ENCODE measurements around the gene GHR.
"Not testable (repeated sequence)": the region's sequence is repeated elsewhere in the genome, so short reads cannot be mapped to it uniquely, and the experiment has no call there.

GHR gene

DNA sequence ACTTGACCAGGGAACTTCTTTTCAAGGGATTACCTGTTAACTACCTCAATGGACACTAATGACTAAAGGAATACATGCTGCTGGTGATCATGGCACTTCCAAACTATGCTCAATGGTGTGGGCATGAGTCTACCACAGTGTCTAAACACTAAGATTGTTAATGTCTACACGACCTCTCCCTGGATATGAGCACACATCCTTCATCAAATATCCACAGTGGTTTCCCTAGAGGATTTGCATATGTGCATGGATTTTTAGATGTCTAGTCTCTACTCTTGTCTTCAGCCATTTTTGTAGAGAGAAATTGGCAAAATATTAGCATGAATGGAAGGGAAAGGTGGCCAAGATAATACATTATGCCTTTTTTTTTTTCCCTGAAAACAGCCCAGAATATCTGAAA lies 220.1 kb downstream of the GHR start:
- Histone ChIP-seq H3K36me3 (ENCODE audit: control insufficient read depth in 2 of 2, insufficient read depth in 2 of 2, low read length in 2 of 2) (no peaks in the 10 kb centered on the region), H3K4me1 (ENCODE audit: control insufficient read depth in 2 of 2, insufficient read depth in 2 of 2, low read length in 2 of 2) (no peaks in the 10 kb centered on the region), H3K27ac (ENCODE audit: low read depth in 2 of 2, low read length in 2 of 2) (no peak overlapping the region), H3K27me3 (ENCODE audit: control insufficient read depth in 2 of 2, insufficient read depth in 2 of 2, low read length in 2 of 2) (no peaks in the 10 kb centered on the region), H3K9ac (ENCODE audit: low read depth in 1 of 2, low read length in 2 of 2) (no peak overlapping the region), H3K4me3 (ENCODE audit: low read length in 2 of 2) (no peak overlapping the region), H3K9me3 (ENCODE audit: control insufficient read depth in 2 of 2, low read length in 2 of 2) (no peaks in the 10 kb centered on the region)

DNA sequence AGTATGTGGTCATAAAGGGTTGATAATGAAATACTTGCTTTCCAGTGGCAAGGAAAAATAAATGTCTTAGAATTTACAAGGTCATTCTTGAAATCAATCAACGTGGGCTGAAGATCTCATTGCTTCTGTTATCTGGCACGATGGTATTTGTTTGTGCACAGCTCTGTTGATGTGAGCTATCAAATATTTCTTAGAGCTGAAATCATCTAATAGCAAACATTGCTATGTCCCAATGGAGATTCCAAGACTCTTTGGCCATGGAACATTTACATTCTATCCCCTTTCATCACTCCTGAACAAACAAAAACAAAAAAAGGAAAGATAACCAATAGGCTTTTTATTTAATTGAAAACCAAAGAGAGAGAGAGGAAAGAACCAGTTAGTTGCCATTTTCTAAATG lies 221.9 kb downstream of the GHR start:
- no peak overlapping the region for H3K27ac ChIP-seq (ENCODE audit: low read depth in 2 of 2, low read length in 2 of 2)
- no peaks in the 10 kb centered on the region for H3K27me3 ChIP-seq (ENCODE audit: control insufficient read depth in 2 of 2, insufficient read depth in 2 of 2, low read length in 2 of 2)
- H3K9me3 ChIP-seq (ENCODE audit: control insufficient read depth in 2 of 2, low read length in 2 of 2) = no peaks in the 10 kb centered on the region
- no peak overlapping the region for H3K9ac ChIP-seq (ENCODE audit: low read depth in 1 of 2, low read length in 2 of 2)
- H3K4me1 ChIP-seq (ENCODE audit: control insufficient read depth in 2 of 2, insufficient read depth in 2 of 2, low read length in 2 of 2) = no peaks in the 10 kb centered on the region
- no peaks in the 10 kb centered on the region for H3K36me3 ChIP-seq (ENCODE audit: control insufficient read depth in 2 of 2, insufficient read depth in 2 of 2, low read length in 2 of 2)
- no peak overlapping the region for H3K4me3 ChIP-seq (ENCODE audit: low read length in 2 of 2)

DNA sequence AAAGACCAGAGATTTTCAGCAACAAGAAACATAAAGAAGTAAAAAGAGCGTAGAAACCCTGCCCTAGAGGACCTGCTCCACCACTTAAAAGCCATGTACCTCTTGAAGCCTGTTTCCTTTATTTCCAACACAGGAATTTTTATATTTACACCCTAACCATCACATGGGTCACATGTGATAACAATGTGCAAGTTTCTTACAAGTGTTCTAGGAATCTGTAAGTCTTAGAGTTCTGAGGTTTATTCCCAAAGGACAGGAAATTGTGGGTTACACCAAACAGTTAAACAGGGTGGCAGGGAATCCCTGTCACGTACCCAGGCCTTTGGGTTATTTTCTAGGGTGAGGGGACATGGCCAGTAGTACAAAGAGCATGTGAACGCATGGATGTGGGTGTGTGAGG lies 224.8 kb downstream of the GHR start:
- H3K27me3 ChIP-seq (ENCODE audit: control insufficient read depth in 2 of 2, insufficient read depth in 2 of 2, low read length in 2 of 2) = no peaks in the 10 kb centered on the region
- no peaks in the 10 kb centered on the region for H3K4me1 ChIP-seq (ENCODE audit: control insufficient read depth in 2 of 2, insufficient read depth in 2 of 2, low read length in 2 of 2)
- no peaks in the 10 kb centered on the region for H3K36me3 ChIP-seq (ENCODE audit: control insufficient read depth in 2 of 2, insufficient read depth in 2 of 2, low read length in 2 of 2)
- H3K9ac ChIP-seq (ENCODE audit: low read depth in 1 of 2, low read length in 2 of 2) = no peak overlapping the region
- no peak overlapping the region for H3K4me3 ChIP-seq (ENCODE audit: low read length in 2 of 2)
- no peaks in the 10 kb centered on the region for H3K9me3 ChIP-seq (ENCODE audit: control insufficient read depth in 2 of 2, low read length in 2 of 2)
- no peak overlapping the region for H3K27ac ChIP-seq (ENCODE audit: low read depth in 2 of 2, low read length in 2 of 2)

DNA sequence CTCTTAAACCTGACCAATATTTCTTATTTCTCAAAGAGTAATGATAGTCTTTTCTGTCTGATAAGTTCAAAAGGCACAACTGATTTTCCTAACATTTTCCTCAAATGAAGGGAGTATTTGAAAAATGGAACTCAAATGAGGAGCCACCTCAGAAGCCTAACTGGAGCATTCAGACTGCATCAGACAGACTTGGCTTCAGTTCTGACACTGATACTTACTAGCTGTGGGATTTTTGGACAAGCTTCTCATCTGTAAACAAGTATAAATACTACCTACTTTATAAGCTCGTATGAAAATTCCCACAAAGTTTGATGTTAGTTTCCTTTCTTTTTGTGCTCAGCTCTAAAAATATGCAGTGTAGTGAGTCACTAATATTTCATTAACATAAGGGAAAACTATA lies 225.7 kb downstream of the GHR start:
- Histone ChIP-seq H3K9me3 (ENCODE audit: control insufficient read depth in 2 of 2, low read length in 2 of 2) (no peaks in the 10 kb centered on the region), H3K4me1 (ENCODE audit: control insufficient read depth in 2 of 2, insufficient read depth in 2 of 2, low read length in 2 of 2) (no peaks in the 10 kb centered on the region), H3K9ac (ENCODE audit: low read depth in 1 of 2, low read length in 2 of 2) (no peak overlapping the region), H3K27ac (ENCODE audit: low read depth in 2 of 2, low read length in 2 of 2) (no peak overlapping the region), H3K36me3 (ENCODE audit: control insufficient read depth in 2 of 2, insufficient read depth in 2 of 2, low read length in 2 of 2) (no peaks in the 10 kb centered on the region), H3K27me3 (ENCODE audit: control insufficient read depth in 2 of 2, insufficient read depth in 2 of 2, low read length in 2 of 2) (no peaks in the 10 kb centered on the region), H3K4me3 (ENCODE audit: low read length in 2 of 2) (no peak overlapping the region)

DNA sequence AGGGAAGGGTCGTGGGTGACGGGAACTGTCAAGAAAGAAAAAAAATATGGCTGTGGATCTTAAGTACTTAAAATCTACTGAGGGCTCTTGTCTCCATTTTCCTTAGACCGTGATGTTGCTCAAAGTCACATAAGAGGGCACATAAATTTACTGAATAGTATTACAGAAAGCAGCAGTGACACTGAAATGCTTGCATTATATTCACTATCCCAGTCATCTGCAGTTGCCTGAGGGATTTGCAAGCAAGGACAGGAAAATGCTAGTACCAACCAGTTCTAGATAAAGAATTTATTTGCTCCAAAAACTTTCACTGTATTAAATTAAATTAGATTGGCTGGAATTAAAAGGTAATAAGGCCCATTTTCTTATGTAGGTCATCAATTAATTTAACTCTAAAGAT lies 226.8 kb downstream of the GHR start:
- no peak overlapping the region for H3K9ac ChIP-seq (ENCODE audit: low read depth in 1 of 2, low read length in 2 of 2)
- no peaks in the 10 kb centered on the region for H3K9me3 ChIP-seq (ENCODE audit: control insufficient read depth in 2 of 2, low read length in 2 of 2)
- H3K27ac ChIP-seq (ENCODE audit: low read depth in 2 of 2, low read length in 2 of 2) = no peak overlapping the region
- no peak overlapping the region for H3K4me3 ChIP-seq (ENCODE audit: low read length in 2 of 2)
- no peaks in the 10 kb centered on the region for H3K36me3 ChIP-seq (ENCODE audit: control insufficient read depth in 2 of 2, insufficient read depth in 2 of 2, low read length in 2 of 2)
- H3K27me3 ChIP-seq (ENCODE audit: control insufficient read depth in 2 of 2, insufficient read depth in 2 of 2, low read length in 2 of 2) = no peaks in the 10 kb centered on the region
- H3K4me1 ChIP-seq (ENCODE audit: control insufficient read depth in 2 of 2, insufficient read depth in 2 of 2, low read length in 2 of 2) = no peaks in the 10 kb centered on the region

DNA sequence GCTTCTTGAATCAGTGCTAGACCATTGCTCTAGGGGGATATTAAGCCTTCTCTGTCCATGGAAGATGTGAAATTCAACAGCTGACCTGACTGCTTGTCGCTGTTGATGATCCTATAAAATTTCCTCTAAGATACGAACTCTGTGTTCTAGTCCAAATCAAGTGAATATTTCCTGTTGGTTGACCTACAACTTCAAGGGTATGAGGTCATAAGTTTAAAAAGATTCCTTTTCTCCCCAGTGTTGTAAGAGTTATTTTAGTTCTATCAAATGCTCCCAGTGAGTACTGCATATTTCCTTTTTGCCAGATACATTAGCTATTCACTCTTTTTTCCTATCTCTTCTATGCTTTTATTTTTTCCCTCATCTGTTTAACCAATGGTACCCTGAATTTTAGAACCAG lies 230.5 kb downstream of the GHR start:
- no peaks in the 10 kb centered on the region for H3K36me3 ChIP-seq (ENCODE audit: control insufficient read depth in 2 of 2, insufficient read depth in 2 of 2, low read length in 2 of 2)
- H3K27ac ChIP-seq (ENCODE audit: low read depth in 2 of 2, low read length in 2 of 2) = no peak overlapping the region
- no peaks in the 10 kb centered on the region for H3K4me1 ChIP-seq (ENCODE audit: control insufficient read depth in 2 of 2, insufficient read depth in 2 of 2, low read length in 2 of 2)

DNA sequence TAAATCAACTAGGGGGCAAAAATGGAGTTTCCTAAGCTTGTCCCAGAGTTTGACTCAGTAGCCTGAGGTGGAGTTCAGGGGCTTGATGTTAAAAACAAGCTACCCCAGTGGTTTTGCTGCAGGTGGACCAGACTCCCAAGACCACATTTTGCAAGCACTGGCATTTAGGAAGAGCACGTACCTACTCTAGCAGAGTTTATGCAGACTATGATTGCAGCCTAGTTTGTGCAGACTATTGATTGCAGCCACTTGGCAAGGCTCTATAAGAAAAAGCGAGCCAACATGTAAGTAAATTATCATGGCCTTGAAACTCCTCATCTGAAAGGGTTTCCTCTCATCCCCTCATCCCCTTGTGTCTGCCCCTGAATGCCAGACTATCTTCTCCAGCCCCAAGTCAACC lies 231.4 kb downstream of the GHR start:
- H3K27ac ChIP-seq (ENCODE audit: low read depth in 2 of 2, low read length in 2 of 2) = no peak overlapping the region
- no peak overlapping the region for H3K9ac ChIP-seq (ENCODE audit: low read depth in 1 of 2, low read length in 2 of 2)
- no peaks in the 10 kb centered on the region for H3K27me3 ChIP-seq (ENCODE audit: control insufficient read depth in 2 of 2, insufficient read depth in 2 of 2, low read length in 2 of 2)
- no peak overlapping the region for H3K4me3 ChIP-seq (ENCODE audit: low read length in 2 of 2)
- H3K4me1 ChIP-seq (ENCODE audit: control insufficient read depth in 2 of 2, insufficient read depth in 2 of 2, low read length in 2 of 2) = no peaks in the 10 kb centered on the region
- no peaks in the 10 kb centered on the region for H3K36me3 ChIP-seq (ENCODE audit: control insufficient read depth in 2 of 2, insufficient read depth in 2 of 2, low read length in 2 of 2)
- H3K9me3 ChIP-seq (ENCODE audit: control insufficient read depth in 2 of 2, low read length in 2 of 2) = no peaks in the 10 kb centered on the region

More for the DNA sequence above, 230.5 kb downstream of the GHR start:
- no peaks in the 10 kb centered on the region for H3K27me3 ChIP-seq (ENCODE audit: control insufficient read depth in 2 of 2, insufficient read depth in 2 of 2, low read length in 2 of 2)
- H3K4me3 ChIP-seq (ENCODE audit: low read length in 2 of 2) = no peak overlapping the region
- no peaks in the 10 kb centered on the region for H3K9me3 ChIP-seq (ENCODE audit: control insufficient read depth in 2 of 2, low read length in 2 of 2)
- no peak overlapping the region for H3K9ac ChIP-seq (ENCODE audit: low read depth in 1 of 2, low read length in 2 of 2)

DNA sequence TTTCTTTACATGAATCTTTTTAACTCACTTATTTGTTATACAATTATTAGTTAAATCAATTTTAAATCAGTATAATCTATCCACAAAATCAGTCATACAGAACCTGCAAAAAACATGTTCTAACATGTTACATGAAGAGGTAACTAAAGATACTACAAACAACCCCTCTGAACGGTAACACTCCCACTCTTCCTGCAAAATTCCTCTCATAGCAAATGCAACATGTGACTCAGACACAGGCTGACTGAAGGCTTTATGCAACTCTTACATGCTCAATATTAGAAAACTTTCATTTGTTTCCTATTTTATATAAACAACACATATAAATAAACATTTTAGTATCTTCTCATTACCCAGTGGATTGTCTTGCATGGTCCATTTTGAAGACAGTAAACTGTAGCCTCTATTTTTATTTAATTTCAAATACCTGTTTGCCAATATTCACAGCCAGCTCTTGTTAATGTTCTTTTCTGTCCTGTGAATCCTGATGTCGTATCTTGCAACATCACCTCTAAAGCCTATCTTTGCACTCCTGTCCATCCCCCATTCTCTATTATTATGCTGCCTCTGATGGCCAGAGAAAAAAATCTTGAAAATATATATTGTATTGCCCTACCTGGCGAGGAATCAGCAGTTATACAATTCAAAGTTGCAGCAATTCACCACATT lies 232.9 kb downstream of the GHR start:
- H3K36me3 ChIP-seq (ENCODE audit: control insufficient read depth in 2 of 2, insufficient read depth in 2 of 2, low read length in 2 of 2) = no peaks in the 10 kb centered on the region

DNA sequence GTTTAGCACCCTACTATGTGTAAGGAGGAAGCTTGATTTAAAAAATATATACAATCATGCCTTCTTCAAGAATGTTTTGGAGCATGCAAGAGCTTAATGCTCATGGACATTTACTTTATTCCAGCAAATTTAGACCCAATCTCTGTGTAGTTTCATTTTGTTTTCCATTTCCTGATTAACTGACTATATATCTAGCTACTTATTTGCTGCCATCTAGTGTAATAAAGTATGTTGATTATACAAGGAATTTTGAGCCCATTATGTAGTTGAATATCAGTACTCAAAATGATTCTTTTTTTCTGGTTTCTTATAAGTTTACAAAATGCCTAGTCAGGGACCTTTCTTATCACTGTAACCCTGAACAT lies 233.4 kb downstream of the GHR start:
- Histone ChIP-seq H3K27ac (ENCODE audit: low read depth in 2 of 2, low read length in 2 of 2) (no peak overlapping the region), H3K4me1 (ENCODE audit: control insufficient read depth in 2 of 2, insufficient read depth in 2 of 2, low read length in 2 of 2) (no peaks in the 10 kb centered on the region), H3K27me3 (ENCODE audit: control insufficient read depth in 2 of 2, insufficient read depth in 2 of 2, low read length in 2 of 2) (no peaks in the 10 kb centered on the region), H3K9ac (ENCODE audit: low read depth in 1 of 2, low read length in 2 of 2) (no peak overlapping the region), H3K4me3 (ENCODE audit: low read length in 2 of 2) (no peak overlapping the region), H3K9me3 (ENCODE audit: control insufficient read depth in 2 of 2, low read length in 2 of 2) (no peaks in the 10 kb centered on the region), H3K36me3 (ENCODE audit: control insufficient read depth in 2 of 2, insufficient read depth in 2 of 2, low read length in 2 of 2) (no peaks in the 10 kb centered on the region)

More for the DNA sequence above, 232.9 kb downstream of the GHR start:
- Histone ChIP-seq H3K4me3 (ENCODE audit: low read length in 2 of 2) (no peak overlapping the region), H3K9me3 (ENCODE audit: control insufficient read depth in 2 of 2, low read length in 2 of 2) (no peaks in the 10 kb centered on the region), H3K4me1 (ENCODE audit: control insufficient read depth in 2 of 2, insufficient read depth in 2 of 2, low read length in 2 of 2) (no peaks in the 10 kb centered on the region), H3K27me3 (ENCODE audit: control insufficient read depth in 2 of 2, insufficient read depth in 2 of 2, low read length in 2 of 2) (no peaks in the 10 kb centered on the region), H3K9ac (ENCODE audit: low read depth in 1 of 2, low read length in 2 of 2) (no peak overlapping the region), H3K27ac (ENCODE audit: low read depth in 2 of 2, low read length in 2 of 2) (no peak overlapping the region)

DNA sequence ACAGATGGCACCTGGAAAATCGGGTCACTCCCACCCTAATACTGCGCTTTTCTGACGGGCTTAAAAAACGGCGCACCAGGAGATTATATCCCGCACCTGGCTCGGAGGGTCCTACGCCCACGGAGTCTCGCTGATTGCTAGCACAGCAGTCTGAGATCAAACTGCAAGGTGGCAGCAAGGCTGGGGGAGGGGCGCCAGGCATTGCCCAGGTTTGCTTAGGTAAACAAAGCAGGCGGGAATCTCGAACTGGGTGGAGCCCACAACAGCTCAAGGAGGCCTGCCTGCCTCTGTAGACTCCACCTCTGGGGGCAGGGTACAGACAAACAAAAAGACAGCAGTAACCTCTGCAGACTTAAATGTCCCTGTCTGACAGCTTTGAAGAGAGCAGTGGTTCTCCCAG lies 236.6 kb downstream of the GHR start:
- not testable (repeated sequence) for H3K9me3 ChIP-seq (ENCODE audit: control insufficient read depth in 2 of 2, low read length in 2 of 2); H3K36me3 ChIP-seq (ENCODE audit: control insufficient read depth in 2 of 2, insufficient read depth in 2 of 2, low read length in 2 of 2); H3K4me1 ChIP-seq (ENCODE audit: control insufficient read depth in 2 of 2, insufficient read depth in 2 of 2, low read length in 2 of 2); H3K9ac ChIP-seq (ENCODE audit: low read depth in 1 of 2, low read length in 2 of 2); H3K27ac ChIP-seq (ENCODE audit: low read depth in 2 of 2, low read length in 2 of 2); H3K27me3 ChIP-seq (ENCODE audit: control insufficient read depth in 2 of 2, insufficient read depth in 2 of 2, low read length in 2 of 2); H3K4me3 ChIP-seq (ENCODE audit: low read length in 2 of 2)

DNA sequence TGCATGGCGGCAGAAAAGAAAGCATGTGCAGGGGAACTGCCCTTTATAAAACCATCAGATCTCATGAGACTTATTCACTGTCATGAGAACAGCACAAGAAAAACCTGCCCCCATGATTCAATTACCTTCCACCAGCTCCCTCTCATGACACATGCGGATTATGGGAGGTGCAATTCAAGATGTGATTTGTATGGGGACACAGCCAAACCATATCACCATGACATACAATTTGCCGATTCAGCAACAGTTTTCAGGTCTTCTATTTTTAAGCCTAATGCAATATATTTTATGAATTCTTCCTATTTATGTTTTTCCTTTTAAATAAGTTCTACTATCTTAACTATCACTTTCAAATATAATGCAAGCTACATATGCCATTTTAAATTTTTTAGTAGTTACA lies 242.6 kb downstream of the GHR start:
- no peak overlapping the region for H3K9ac ChIP-seq (ENCODE audit: low read depth in 1 of 2, low read length in 2 of 2)
- no peaks in the 10 kb centered on the region for H3K36me3 ChIP-seq (ENCODE audit: control insufficient read depth in 2 of 2, insufficient read depth in 2 of 2, low read length in 2 of 2)
- H3K27me3 ChIP-seq (ENCODE audit: control insufficient read depth in 2 of 2, insufficient read depth in 2 of 2, low read length in 2 of 2) = no peaks in the 10 kb centered on the region
- no peak overlapping the region for H3K27ac ChIP-seq (ENCODE audit: low read depth in 2 of 2, low read length in 2 of 2)
- no peaks in the 10 kb centered on the region for H3K9me3 ChIP-seq (ENCODE audit: control insufficient read depth in 2 of 2, low read length in 2 of 2)
- no peaks in the 10 kb centered on the region for H3K4me1 ChIP-seq (ENCODE audit: control insufficient read depth in 2 of 2, insufficient read depth in 2 of 2, low read length in 2 of 2)
- H3K4me3 ChIP-seq (ENCODE audit: low read length in 2 of 2) = no peak overlapping the region

Data from mucosa of rectum (tissue), 2 donors.